WERI-Rb-1 (cell line): ENCODE measurements around the gene MOCOS.

ENCODE experiments used
- DNase-seq: peaks from one replicate; pipeline ENCODE4 v3.0.0-alpha.2; 2020
- H3K27ac ChIP-seq: fragments of 250-450 bp; sonication (Bioruptor Pico); 2 replicates; pipeline ENCODE4 v1.5.1; 2020; ENCODE audit warnings: mild to moderate bottlenecking, moderate library complexity
- H3K27me3 ChIP-seq: fragments of 250-450 bp; sonication (Bioruptor Pico); 2 replicates; pipeline ENCODE4 v1.5.1; 2021; ENCODE audit warnings: mild to moderate bottlenecking, low read depth, moderate library complexity; ENCODE audit not compliant: insufficient read depth, severe bottlenecking
- H3K36me3 ChIP-seq: fragments of 250-450 bp; sonication (Bioruptor Pico); 2 replicates; pipeline ENCODE4 v1.5.1; 2020; ENCODE audit warnings: mild to moderate bottlenecking, moderate library complexity
- H3K4me3 ChIP-seq: 2 replicates; pipeline ENCODE4 v1.5.1; 2011; ENCODE audit warnings: low read depth, mild to moderate bottlenecking, control low read depth, low read length
- H3K9me3 ChIP-seq: fragments of 250-450 bp; sonication (Bioruptor Pico); 2 replicates; pipeline ENCODE4 v1.5.1; 2021; ENCODE audit warnings: mild to moderate bottlenecking, moderate library complexity; ENCODE audit not compliant: severe bottlenecking
- CTCF ChIP-seq: IDR thresholded peaks from 2 replicates; pipeline ENCODE4 v1.5.1; 2011; ENCODE audit warnings: low read depth, mild to moderate bottlenecking, control low read depth, inconsistent platforms, low read length

MOCOS gene

GRCh38 chr18:36186461-36187192 lies 670 bp upstream of the MOCOS start:
- Histone ChIP-seq H3K9me3 (no peaks in the 10 kb centered on the region), H3K4me3 (peak overlapping the region; percentile 44), H3K27ac (no peak overlapping the region), H3K27me3 (no peaks in the 10 kb centered on the region), H3K36me3 (no peaks in the 10 kb centered on the region)
- DNase-seq = no peak
- no peak for TF ChIP-seq CTCF

DNA sequence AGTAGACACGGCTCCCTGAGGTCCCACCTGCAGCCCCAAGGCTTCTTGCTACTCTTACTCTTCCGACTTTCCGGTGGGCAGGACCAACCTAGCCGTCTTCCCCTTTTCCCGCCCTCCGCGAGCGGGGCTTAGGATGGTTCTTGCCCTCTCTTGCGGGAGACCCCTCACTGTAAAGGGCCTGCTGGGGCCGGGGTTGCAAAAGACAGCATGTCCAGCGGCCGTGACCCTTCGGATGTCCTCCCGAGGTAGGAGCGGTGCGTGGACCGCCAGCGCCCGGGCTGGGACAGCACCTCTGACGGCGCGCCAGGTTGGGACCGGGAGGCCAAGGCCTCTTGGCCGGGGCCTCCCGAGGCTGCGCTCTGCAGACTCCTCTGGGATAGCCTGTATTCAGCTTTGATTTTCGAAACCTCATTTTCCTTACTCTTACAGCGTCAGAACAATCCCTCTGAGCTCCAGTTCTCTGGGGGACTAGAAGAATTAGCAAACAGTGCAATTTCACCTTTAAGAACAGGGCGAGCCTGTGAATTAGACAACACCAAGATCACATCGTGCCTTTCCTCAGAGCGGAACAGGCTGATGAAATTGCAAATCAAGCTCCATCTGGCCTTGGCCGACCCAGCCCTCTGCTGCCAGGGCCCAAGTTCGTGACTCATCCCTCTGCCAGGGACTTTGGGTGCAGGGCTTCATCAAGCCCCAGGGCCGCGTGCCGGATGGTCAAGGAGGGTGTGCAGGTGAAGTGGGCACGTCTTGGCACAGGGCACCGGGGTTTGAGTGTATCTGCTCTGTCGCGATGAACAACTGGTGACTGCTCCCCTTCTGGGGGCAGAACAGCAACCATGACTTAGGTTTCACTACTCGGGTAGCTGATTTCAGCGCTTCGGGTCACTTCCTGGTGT lies 777 bp downstream of the MOCOS start:
- Histone ChIP-seq H3K36me3 (no peaks in the 10 kb centered on the region), H3K27ac (no peak overlapping the region), H3K27me3 (no peaks in the 10 kb centered on the region), H3K4me3 (no peak overlapping the region), H3K9me3 (no peaks in the 10 kb centered on the region)
- DNase-seq = no peak
- TF ChIP-seq CTCF = no peak

- no peak for DNase-seq
- H3K27ac ChIP-seq = no peak overlapping the region
- no peaks in the 10 kb centered on the region for H3K36me3 ChIP-seq
- no peaks in the 10 kb centered on the region for H3K27me3 ChIP-seq
- no peaks in the 10 kb centered on the region for H3K9me3 ChIP-seq
- no peak overlapping the region for H3K4me3 ChIP-seq
- no peak for TF ChIP-seq CTCF
Measured at GRCh38 chr18:36188916-36189315, 1.6 kb downstream of the MOCOS start.

GRCh38 chr18:36189486-36189885 lies 2.2 kb downstream of the MOCOS start:
- no peak overlapping the region for H3K4me3 ChIP-seq
- DNase-seq = no peak

DNA sequence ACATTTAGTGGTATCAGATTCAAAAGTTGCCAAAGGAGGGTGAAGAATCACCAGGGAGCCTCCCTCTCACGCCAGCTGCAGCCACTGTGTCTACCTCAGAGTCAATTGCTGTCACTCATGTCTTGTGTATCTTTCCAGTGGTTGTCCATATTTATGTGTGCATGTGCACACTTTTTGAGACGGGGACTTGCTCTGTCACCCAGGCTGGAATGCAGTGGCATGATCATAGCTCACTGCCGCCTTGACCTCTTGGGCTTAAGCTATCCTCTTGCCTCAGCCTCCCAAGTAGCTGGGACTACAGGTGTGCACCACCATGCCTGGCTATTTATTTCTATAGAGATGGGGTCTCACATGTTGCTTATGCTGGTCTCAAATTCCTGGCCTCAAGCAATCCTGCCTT lies 4.0 kb downstream of the MOCOS start:
- Histone ChIP-seq H3K27ac (no peak overlapping the region), H3K36me3 (no peaks in the 10 kb centered on the region), H3K9me3 (no peaks in the 10 kb centered on the region), H3K27me3 (no peaks in the 10 kb centered on the region), H3K4me3 (no peak overlapping the region)
- no peak for DNase-seq
- no peak for TF ChIP-seq CTCF

More at GRCh38 chr18:36189486-36189885, 2.2 kb downstream of the MOCOS start:
- no peak for TF ChIP-seq CTCF
- Histone ChIP-seq H3K27ac (no peak overlapping the region), H3K27me3 (no peaks in the 10 kb centered on the region), H3K9me3 (no peaks in the 10 kb centered on the region), H3K36me3 (no peaks in the 10 kb centered on the region)
